8988T (cell line): ENCODE data around the gene JAK1.
"Not testable (repeated sequence)": the region's sequence is repeated elsewhere in the genome, so short reads cannot be mapped to it uniquely, and the experiment has no call there.

Experiments used
- DNase-seq: peaks from one replicate; pipeline ENCODE4 v3.0.0; 2011

The JAK1 gene

DNA sequence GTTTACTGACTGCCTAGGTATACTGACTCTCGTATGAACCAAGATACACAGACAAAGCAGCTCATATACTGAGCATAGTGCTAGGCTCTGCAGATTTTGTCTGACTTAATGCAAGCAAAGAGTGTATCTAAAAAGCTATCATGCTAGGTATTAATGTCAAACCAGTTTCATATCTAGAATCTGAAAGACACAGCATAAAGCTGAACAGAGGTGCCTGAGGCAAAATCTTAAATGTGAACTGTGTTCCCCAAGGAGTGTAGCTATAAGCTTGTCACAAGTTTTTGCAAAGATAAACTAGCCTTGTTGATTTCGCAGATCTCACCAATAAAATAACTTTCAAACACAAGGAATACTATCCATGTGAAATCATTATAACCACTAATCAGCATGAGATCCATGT, 18.1 kb downstream of the JAK1 start:
- DNase-seq: no peak

GRCh38 chr1:64946916-64947315, 19.4 kb downstream of the JAK1 start:
- DNase-seq: no peak

DNA sequence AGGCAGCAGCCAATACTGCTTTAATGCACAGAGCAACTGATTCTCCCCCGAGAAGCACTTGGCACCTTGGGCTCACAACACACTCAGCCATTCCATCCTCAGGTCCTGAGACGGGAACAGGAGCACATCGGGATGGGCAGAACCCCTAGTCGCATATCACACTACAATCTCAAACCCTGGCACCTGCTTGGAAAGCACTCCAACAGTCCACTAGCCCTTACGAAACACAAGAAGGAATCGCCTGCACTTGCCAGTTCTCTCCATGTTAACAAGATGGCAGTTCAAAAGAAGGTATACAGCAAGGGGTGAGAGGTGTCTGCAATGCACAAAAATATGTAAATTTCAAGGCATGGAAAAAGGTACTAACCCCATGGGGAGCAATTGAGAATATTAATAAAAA, 21.4 kb downstream of the JAK1 start:
- DNase-seq: no peak

GRCh38 chr1:64942675-64943074, 23.7 kb downstream of the JAK1 start:
- DNase-seq: no peak

GRCh38 chr1:64942118-64942517, 24.2 kb downstream of the JAK1 start:
- no peak for DNase-seq

- no peak for DNase-seq
These were observed 24.8 kb downstream of the JAK1 start for GRCh38 chr1:64941461-64942117.

DNA sequence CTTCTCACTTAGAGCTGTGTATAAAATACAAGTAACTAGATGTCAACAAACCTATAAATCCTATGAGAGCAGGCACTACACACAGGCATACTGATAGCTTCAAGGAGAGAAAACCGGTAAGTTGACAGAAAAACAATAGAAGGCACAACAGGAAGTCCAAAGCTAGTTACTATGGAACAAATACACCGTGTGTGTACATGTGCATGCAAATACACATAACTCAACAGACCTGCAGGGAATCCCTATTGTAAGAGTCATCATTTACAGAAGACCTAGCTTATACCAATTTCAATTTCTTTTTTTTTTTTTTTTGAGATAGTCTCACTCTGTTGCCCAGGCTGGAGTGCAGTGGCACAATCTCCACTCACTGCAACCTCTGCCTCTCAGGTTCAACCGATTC, 26.3 kb downstream of the JAK1 start:
- DNase-seq: no peak

- DNase-seq: no peak
These were observed 27.4 kb downstream of the JAK1 start for GRCh38 chr1:64938991-64939390.

DNA sequence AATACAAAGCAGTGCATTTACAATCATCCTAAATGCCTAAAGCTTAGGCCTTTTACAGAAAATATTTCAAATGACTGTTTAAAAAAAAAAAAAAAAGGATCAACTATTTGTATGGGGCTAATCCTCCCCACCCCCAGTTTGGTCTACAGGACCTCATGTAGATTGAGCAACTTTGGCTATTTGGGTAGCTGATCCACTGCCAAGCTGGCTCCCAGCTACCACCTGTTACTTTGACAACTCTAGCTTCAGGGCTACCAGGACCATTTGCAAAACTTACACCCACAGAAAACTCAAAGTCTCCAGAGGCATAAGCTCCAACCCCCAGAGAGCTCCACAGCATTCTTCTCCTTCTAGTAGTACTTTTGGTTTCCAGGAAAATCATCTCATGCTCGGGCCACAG, 29.4 kb downstream of the JAK1 start:
- no peak for DNase-seq

DNA sequence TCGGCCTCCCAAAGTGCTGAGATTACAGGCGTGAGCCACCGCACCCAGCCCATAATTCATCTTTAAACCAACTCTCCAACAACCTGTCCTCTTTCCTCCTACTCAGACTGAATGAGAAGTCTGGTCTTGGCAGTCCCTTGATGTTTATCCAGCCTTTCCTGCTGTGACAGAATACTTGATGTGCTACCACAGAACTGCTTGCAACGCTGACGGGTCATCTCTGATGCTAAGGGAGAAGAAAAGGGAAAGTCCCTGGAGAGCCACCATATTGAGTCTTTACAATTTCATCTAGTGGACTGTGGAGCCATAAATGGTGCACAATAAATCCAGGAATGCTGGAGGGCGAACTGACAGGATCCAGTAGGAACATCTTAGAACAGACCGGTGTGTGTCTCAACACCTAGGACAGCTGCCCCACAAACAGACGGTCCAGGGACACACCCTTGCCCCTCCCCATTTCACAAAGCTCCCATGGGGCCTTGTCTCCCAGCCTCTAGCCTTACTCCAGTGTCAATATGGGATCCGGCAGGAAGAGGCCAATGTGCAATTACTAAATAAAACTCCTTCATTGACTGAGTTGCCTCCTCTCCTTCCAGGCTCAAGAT, 30.7 kb downstream of the JAK1 start:
- no peak for DNase-seq

DNA sequence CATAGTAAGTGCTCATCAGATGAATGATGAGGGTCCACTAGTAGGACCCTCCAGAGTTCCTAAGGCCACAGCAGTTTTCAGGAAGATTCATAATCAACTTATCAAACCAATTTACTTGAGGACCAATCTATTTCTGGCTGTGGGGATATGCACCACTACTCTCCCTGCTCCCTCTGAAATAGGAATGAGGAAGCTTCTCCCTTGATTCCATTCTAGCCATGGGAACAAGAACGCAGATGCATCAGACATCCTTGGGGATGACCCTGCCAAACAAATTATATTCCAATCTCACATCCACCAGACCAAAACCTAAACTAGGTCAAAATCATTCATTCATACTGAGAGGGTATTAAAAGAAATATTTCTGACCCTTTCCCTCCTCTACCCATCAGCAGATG, 31.5 kb downstream of the JAK1 start:
- no peak for DNase-seq

GRCh38 chr1:64934115-64934877, 32.1 kb downstream of the JAK1 start:
- no peak for DNase-seq

GRCh38 chr1:64933296-64934070, 32.9 kb downstream of the JAK1 start:
- peak; percentile 13 for DNase-seq

DNA sequence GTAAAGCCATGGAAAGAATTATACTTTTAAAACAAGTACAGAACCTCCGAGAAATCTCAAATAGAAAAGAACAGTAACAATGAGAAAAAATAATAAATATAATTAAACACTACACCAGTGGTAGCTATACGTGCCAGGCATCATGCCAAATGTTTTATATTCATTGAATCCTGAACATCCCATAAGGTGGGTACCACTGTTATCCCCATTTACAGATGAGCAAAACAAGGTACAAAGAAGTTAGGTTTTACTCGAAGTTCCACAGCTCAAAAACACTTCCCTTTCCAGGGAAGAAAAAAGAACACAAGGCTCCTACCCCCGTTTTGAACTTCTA, 33.4 kb downstream of the JAK1 start:
- no peak for DNase-seq

GRCh38 chr1:64930640-64931039, 35.7 kb downstream of the JAK1 start:
- not testable (repeated sequence) for DNase-seq

- DNase-seq: no peak
These were observed 37.1 kb downstream of the JAK1 start for GRCh38 chr1:64929221-64929620.

DNA sequence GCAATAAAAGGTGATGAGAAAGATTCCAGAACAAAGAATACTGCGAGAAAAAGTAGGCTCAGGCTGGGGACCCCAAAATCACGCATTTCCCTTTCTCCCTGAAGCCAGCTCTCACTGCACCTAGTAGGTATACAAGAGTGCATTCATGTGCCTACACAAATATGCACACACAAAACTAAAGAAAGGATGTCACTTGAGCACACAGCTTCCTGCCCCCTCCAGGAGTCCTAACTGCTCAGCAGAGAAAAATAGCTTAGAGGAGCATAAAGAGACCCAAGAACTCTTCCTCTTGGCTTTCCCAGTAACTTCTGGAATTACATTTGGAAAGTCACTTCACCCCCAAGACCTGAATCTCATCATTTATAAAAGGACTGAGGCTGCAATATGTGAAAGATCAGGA, 38.0 kb downstream of the JAK1 start:
- DNase-seq: no peak

GRCh38 chr1:64925594-64925993, 40.8 kb downstream of the JAK1 start:
- DNase-seq: no peak

DNA sequence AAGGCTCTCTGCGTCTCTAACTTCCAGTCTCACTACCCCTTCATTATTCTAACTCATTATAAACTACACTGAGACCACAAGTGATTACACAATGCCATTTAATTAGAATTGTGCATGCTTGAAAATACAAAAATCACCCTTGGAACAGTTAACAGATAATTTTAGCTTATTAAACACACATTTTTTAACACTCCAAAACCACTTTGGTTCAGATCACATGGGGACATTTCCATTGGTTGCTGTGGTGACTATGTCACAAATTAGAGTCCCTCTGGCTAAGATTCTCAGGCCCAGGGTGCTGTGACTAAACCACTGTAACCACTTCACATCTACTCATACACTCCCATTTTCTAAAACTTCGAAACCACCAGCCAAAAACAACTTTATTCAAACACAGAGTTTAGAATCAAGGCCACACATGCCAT, 43.0 kb downstream of the JAK1 start:
- DNase-seq: no peak

DNA sequence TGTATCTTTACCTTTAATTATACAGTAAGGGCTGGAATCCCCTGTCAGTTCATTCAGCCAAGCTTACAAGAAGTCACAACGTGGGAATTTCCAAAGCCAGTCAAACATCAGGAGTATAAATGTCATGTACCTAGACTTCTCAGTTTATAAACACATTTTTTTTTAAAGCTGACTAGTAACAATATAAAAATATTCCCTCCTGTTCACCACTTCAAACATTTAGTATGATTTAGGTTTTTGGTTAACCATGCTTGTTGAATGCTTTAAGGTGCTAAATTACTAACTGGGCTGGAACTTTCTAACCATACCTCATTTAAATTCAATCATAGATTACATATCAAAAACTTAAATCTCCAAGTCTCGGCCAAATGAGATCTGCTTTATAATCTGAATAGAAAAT, 44.0 kb downstream of the JAK1 start:
- no peak for DNase-seq

DNA sequence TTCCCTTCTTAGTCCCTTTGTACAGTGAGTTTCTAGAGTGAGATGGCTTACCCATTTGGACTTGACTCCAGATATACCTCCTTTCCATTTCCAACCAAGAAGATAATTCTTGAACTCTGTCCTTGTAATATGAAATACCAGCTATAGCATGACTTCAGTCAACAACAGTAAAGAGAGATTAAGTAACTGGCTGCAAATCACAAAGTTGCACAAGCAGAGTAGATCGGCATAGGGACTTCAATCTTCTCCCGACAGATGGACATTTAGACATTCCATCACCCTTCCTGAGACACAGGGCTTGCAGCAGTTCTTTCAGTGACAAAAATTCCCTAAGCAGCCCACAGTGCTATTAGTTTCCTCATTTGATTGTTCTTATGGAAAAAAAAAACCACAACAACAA, 44.6 kb downstream of the JAK1 start:
- DNase-seq: no peak

DNA sequence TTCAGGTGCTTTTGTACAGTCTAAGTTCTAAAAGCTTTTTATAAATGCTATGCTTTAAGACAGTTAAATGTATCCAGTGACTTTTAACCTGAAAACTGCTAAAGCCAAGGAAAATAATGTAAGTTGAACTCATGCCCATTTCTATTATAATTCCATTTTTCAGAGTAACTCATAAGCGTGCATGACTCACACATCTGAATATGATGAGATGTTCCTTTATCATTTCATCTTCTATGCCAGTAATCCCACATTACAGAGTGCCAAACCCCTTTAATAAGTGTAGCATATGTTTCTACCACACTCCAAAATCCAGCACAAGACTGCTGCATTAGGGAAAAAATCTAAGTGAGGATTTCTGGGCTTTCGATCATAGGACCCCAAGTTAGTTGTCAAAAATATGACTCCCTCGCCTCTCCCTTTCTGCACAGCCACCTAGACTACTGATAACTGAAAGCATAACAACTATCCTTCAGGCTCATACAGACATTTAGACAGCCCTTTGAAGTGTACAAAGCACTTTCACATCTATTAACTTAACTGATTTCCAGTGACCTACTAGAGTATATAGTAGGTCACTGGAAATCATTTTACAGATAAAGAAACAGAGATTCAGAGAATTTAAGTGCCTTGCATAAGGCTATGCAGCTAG, 45.3 kb downstream of the JAK1 start:
- DNase-seq: no peak

DNA sequence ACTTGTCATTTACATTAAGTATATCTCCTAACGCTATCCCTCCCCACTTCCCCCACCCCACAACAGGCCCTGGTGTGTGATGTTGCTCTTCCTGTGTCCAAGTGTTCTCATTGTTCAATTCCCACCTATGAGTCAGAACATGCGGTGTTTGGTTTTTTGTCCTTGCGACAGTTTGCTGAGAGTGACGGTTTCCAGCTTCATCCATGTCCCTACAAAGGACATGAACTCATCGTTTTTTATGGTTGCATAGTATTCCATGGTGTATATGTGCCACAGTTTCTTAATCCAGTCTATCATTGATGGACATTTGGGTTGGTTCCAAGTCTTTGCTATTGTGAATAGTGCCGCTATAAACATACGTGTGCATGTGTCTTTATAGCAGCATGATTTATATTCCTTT, 47.2 kb downstream of the JAK1 start:
- DNase-seq: not testable (repeated sequence)
